WTC11 (cell line): ENCODE measurements around the gene CHRNA4. TPM values are rescaled to one million over a fixed set of nuclear protein-coding genes. Genes with fewer than 3 reads are reported as not detected.

Experiments used
- ATAC-seq: fragments of 200-7000 bp; cut with Tn5 transposase; 2 replicates; pipeline ENCODE4 v1.10.0; 2021; ENCODE audit warnings: mild to moderate bottlenecking, moderate library complexity
- CTCF ChIA-PET: fragments of 300-600 bp; sonication (Branson Sonifier 250); formaldehyde crosslinking; loops from one replicate; lab custom pipeline; 2021; ENCODE audit warnings: antibody characterized with exemption; lab: Charles Lee
- POLR2A ChIA-PET: fragments of 350-600 bp; sonication (Branson Sonifier 250); formaldehyde crosslinking; loops from one replicate; lab custom pipeline; 2021; ENCODE audit warnings: antibody characterized with exemption; lab: Charles Lee
- DNase-seq: peaks from one replicate; pipeline ENCODE4 v3.0.0; 2021; ENCODE audit warnings: low spot score
- H3K27ac Mint-ChIP-seq: 2 replicates; pipeline ENCODE4 v1.8.0; 2021; ENCODE audit warnings: mixed read lengths
- H3K27me3 Mint-ChIP-seq: 2 replicates; pipeline ENCODE4 v1.8.0; 2021; ENCODE audit warnings: low read depth, mild to moderate bottlenecking, moderate library complexity, mixed read lengths
- H3K36me3 Mint-ChIP-seq: 2 replicates; pipeline ENCODE4 v1.8.0; 2021; ENCODE audit warnings: mixed read lengths
- H3K4me1 Mint-ChIP-seq: 2 replicates; pipeline ENCODE4 v1.8.0; 2022; ENCODE audit warnings: mixed read lengths
- H3K4me3 Mint-ChIP-seq: 2 replicates; pipeline ENCODE4 v1.8.0; 2021; ENCODE audit warnings: mild to moderate bottlenecking, moderate library complexity, mixed read lengths
- H3K9me3 Mint-ChIP-seq: 2 replicates; pipeline ENCODE4 v1.8.0; 2021; ENCODE audit warnings: mixed read lengths
- CBFB ChIP-seq: sonication (generic); formaldehyde crosslinking; IDR thresholded peaks from 2 replicates; pipeline ENCODE4 v1.8.1; 2022; ENCODE audit warnings: mild to moderate bottlenecking, low read depth, missing genetic modification reagents
- E2F4 ChIP-seq: sonication (generic); formaldehyde crosslinking; IDR thresholded peaks from 2 replicates; pipeline ENCODE4 v1.8.1; 2022; ENCODE audit warnings: low read depth, mild to moderate bottlenecking, moderate library complexity, missing genetic modification reagents, borderline replicate concordance
- E2F5 ChIP-seq: sonication (generic); formaldehyde crosslinking; IDR thresholded peaks from 2 replicates; pipeline ENCODE4 v1.8.1; 2022; ENCODE audit warnings: mild to moderate bottlenecking, moderate library complexity, missing genetic modification reagents
- FOXP4 ChIP-seq: sonication (generic); formaldehyde crosslinking; IDR thresholded peaks from 2 replicates; pipeline ENCODE4 v1.8.0; 2022; ENCODE audit warnings: mild to moderate bottlenecking, missing genetic modification reagents
- NFATC4 ChIP-seq: fragments of 250-450 bp; sonication (Bioruptor Pico); IDR thresholded peaks from 2 replicates; pipeline ENCODE4 v1.9.0; 2021; ENCODE audit warnings: mild to moderate bottlenecking
- SMAD3 ChIP-seq: sonication (generic); formaldehyde crosslinking; IDR thresholded peaks from 2 replicates; pipeline ENCODE4 v1.8.0; 2022; ENCODE audit warnings: missing genetic modification reagents, mild to moderate bottlenecking, borderline replicate concordance
- TCF7 ChIP-seq: sonication (generic); formaldehyde crosslinking; IDR thresholded peaks from 2 replicates; pipeline ENCODE4 v1.8.0; 2022; ENCODE audit warnings: mild to moderate bottlenecking, low read depth, missing genetic modification reagents, moderate library complexity
- TEAD1 ChIP-seq: sonication (generic); formaldehyde crosslinking; IDR thresholded peaks from 2 replicates; pipeline ENCODE4 v1.8.0; 2022; ENCODE audit warnings: mild to moderate bottlenecking, missing genetic modification reagents
- ZBTB21 ChIP-seq: sonication (generic); formaldehyde crosslinking; IDR thresholded peaks from 2 replicates; pipeline ENCODE4 v1.8.1; 2023; ENCODE audit warnings: mild to moderate bottlenecking, missing genetic modification reagents, borderline replicate concordance
- ZNF121 ChIP-seq: sonication (generic); formaldehyde crosslinking; IDR thresholded peaks from 2 replicates; pipeline ENCODE4 v1.8.0; 2023; ENCODE audit warnings: missing genetic modification reagents
- ZNF281 ChIP-seq: sonication (generic); formaldehyde crosslinking; IDR thresholded peaks from 2 replicates; pipeline ENCODE4 v1.8.0; 2023; ENCODE audit warnings: mild to moderate bottlenecking, missing genetic modification reagents
- total RNA-seq: library from RNA; stranded (reverse); gene quantifications from 3 replicates; pipeline ENCODE4 v1.2.3, GENCODE V29; 2021
- TF ChIP-seq, protein P1 (sequence below): sonication (generic); formaldehyde crosslinking; IDR thresholded peaks from 2 replicates; pipeline ENCODE4 v1.8.0; 2022; ENCODE audit warnings: missing genetic modification reagents
- TF ChIP-seq, protein P2 (sequence below): sonication (generic); formaldehyde crosslinking; IDR thresholded peaks from 2 replicates; pipeline ENCODE4 v1.8.0; 2023; ENCODE audit warnings: missing genetic modification reagents
- TF ChIP-seq, protein P3 (sequence below): fragments of 250-450 bp; sonication (Bioruptor Pico); IDR thresholded peaks from 2 replicates; pipeline ENCODE4 v1.9.0; 2021; ENCODE audit warnings: mild to moderate bottlenecking
- TF ChIP-seq, protein P4 (sequence below): fragments of 250-450 bp; sonication (Bioruptor Pico); IDR thresholded peaks from 2 replicates; pipeline ENCODE4 v1.8.0; 2021; ENCODE audit warnings: mild to moderate bottlenecking
- TF ChIP-seq, protein P5 (sequence below): sonication (generic); formaldehyde crosslinking; IDR thresholded peaks from 2 replicates; pipeline ENCODE4 v1.8.1; 2023; ENCODE audit warnings: mild to moderate bottlenecking, missing genetic modification reagents, moderate library complexity

The CHRNA4 gene
- total RNA-seq, 1 experiment from 2014 or later = 2.5 TPM

DNA sequence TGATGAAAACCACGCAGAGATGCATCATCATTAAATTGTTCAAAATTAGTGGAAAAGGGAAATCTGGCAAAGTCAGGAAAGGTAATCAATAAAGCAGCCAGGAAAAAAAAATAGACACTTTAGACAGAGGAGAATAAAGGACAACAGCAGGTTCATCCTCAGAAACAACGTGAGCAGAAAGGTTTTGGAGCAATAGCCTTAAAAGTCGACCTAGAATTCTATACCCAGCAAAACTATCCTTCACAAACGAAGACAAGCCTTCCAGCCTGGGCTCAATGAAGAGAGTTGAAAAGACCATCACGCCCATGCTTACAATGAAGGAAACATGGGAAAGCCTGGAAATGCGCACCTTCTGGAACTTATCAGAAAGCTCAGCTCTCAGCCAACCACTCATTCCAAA lies 24.7 kb upstream of the CHRNA4 start:
- H3K36me3 Mint-ChIP-seq = peaks cover 37% of the 10 kb centered on the region
- ChIA-PET CTCF (no interaction called here), POLR2A (no interaction called here)
- peaks cover 55% of the 10 kb centered on the region for H3K9me3 Mint-ChIP-seq
- DNase-seq = no peak
- peaks cover 5% of the 10 kb centered on the region for H3K4me1 Mint-ChIP-seq
- ATAC-seq = no peak
- H3K27me3 Mint-ChIP-seq = peaks cover 21% of the 10 kb centered on the region
- H3K27ac Mint-ChIP-seq = no peak overlapping the region
- TF ChIP-seq CBFB (CRISPR knock-in tag) (no peak), FOXP4 (CRISPR knock-in tag) (no peak), TCF7 (CRISPR knock-in tag) (no peak), SMAD3 (no peak), E2F4 (CRISPR knock-in tag) (no peak), ZNF121 (CRISPR knock-in tag) (no peak)
- TF ChIP-seq, protein P1, sequence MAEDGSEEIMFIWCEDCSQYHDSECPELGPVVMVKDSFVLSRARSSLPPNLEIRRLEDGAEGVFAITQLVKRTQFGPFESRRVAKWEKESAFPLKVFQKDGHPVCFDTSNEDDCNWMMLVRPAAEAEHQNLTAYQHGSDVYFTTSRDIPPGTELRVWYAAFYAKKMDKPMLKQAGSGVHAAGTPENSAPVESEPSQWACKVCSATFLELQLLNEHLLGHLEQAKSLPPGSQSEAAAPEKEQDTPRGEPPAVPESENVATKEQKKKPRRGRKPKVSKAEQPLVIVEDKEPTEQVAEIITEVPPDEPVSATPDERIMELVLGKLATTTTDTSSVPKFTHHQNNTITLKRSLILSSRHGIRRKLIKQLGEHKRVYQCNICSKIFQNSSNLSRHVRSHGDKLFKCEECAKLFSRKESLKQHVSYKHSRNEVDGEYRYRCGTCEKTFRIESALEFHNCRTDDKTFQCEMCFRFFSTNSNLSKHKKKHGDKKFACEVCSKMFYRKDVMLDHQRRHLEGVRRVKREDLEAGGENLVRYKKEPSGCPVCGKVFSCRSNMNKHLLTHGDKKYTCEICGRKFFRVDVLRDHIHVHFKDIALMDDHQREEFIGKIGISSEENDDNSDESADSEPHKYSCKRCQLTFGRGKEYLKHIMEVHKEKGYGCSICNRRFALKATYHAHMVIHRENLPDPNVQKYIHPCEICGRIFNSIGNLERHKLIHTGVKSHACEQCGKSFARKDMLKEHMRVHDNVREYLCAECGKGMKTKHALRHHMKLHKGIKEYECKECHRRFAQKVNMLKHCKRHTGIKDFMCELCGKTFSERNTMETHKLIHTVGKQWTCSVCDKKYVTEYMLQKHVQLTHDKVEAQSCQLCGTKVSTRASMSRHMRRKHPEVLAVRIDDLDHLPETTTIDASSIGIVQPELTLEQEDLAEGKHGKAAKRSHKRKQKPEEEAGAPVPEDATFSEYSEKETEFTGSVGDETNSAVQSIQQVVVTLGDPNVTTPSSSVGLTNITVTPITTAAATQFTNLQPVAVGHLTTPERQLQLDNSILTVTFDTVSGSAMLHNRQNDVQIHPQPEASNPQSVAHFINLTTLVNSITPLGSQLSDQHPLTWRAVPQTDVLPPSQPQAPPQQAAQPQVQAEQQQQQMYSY = no peak
- TF ChIP-seq, protein P2, sequence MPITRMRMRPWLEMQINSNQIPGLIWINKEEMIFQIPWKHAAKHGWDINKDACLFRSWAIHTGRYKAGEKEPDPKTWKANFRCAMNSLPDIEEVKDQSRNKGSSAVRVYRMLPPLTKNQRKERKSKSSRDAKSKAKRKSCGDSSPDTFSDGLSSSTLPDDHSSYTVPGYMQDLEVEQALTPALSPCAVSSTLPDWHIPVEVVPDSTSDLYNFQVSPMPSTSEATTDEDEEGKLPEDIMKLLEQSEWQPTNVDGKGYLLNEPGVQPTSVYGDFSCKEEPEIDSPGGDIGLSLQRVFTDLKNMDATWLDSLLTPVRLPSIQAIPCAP (CRISPR knock-in tag) = no peak
- no peak overlapping the region for H3K4me3 Mint-ChIP-seq

DNA sequence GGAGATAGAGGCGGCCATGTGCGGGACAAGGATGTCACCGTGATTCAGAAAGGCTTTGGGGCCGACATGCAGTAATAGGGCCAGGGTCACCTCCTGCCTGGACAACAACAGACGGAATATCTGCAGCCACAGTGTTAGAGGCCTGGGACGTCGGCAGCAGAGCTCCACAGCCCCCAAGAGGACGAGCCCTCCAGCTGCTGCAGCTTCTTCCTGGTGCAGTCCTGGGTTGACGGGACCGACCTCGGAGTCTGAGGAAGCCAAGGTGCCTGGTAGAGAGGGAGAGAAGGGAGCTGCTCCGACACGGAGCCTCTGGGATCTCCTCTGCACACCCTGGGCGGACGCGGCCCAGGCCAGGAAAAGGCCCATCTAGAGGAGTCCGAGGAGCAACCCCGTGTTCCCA lies 23.2 kb upstream of the CHRNA4 start:
- Mint-ChIP-seq H3K27ac (no peak overlapping the region), H3K4me3 (no peak overlapping the region), H3K4me1 (peaks cover 5% of the 10 kb centered on the region), H3K36me3 (peaks cover 37% of the 10 kb centered on the region), H3K9me3 (peaks cover 44% of the 10 kb centered on the region), H3K27me3 (peaks cover 21% of the 10 kb centered on the region)
- ChIA-PET CTCF (interaction anchor here (0.6 to 4.8 kb wide), 6 partner anchors 10 to 219 kb away, joined by 3 to 191 read pairs (median 4); no protein-coding TSS in a partner anchor), POLR2A (no interaction called here)
- ATAC-seq = no peak
- no peak for DNase-seq
- TF ChIP-seq E2F5 (CRISPR knock-in tag) = no peak
- TF ChIP-seq, protein P3, sequence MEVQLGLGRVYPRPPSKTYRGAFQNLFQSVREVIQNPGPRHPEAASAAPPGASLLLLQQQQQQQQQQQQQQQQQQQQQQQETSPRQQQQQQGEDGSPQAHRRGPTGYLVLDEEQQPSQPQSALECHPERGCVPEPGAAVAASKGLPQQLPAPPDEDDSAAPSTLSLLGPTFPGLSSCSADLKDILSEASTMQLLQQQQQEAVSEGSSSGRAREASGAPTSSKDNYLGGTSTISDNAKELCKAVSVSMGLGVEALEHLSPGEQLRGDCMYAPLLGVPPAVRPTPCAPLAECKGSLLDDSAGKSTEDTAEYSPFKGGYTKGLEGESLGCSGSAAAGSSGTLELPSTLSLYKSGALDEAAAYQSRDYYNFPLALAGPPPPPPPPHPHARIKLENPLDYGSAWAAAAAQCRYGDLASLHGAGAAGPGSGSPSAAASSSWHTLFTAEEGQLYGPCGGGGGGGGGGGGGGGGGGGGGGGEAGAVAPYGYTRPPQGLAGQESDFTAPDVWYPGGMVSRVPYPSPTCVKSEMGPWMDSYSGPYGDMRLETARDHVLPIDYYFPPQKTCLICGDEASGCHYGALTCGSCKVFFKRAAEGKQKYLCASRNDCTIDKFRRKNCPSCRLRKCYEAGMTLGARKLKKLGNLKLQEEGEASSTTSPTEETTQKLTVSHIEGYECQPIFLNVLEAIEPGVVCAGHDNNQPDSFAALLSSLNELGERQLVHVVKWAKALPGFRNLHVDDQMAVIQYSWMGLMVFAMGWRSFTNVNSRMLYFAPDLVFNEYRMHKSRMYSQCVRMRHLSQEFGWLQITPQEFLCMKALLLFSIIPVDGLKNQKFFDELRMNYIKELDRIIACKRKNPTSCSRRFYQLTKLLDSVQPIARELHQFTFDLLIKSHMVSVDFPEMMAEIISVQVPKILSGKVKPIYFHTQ (CRISPR knock-in tag) = no peak
- no peak for TF ChIP-seq TEAD1
- TF ChIP-seq ZNF281 (CRISPR knock-in tag) = no peak
- TF ChIP-seq NFATC4 (CRISPR knock-in tag) = no peak
- TF ChIP-seq, protein P4, sequence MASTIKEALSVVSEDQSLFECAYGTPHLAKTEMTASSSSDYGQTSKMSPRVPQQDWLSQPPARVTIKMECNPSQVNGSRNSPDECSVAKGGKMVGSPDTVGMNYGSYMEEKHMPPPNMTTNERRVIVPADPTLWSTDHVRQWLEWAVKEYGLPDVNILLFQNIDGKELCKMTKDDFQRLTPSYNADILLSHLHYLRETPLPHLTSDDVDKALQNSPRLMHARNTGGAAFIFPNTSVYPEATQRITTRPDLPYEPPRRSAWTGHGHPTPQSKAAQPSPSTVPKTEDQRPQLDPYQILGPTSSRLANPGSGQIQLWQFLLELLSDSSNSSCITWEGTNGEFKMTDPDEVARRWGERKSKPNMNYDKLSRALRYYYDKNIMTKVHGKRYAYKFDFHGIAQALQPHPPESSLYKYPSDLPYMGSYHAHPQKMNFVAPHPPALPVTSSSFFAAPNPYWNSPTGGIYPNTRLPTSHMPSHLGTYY (CRISPR knock-in tag) = no peak
- TF ChIP-seq, protein P5, sequence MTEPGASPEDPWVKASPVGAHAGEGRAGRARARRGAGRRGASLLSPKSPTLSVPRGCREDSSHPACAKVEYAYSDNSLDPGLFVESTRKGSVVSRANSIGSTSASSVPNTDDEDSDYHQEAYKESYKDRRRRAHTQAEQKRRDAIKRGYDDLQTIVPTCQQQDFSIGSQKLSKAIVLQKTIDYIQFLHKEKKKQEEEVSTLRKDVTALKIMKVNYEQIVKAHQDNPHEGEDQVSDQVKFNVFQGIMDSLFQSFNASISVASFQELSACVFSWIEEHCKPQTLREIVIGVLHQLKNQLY = no peak
- TF ChIP-seq ZBTB21 (CRISPR knock-in tag) = no peak
